H9 (cell line): Measurements from ENCODE around the gene ARHGEF17. TPM values are rescaled to one million over a fixed set of nuclear protein-coding genes. Genes with fewer than 3 reads are reported as not detected.

Experiments used
- DNase-seq: peaks from one replicate; pipeline ENCODE4 v3.0.0-alpha.2; 2017
- H2AFZ ChIP-seq: one replicate; pipeline ENCODE4 v1.6.1; 2013; ENCODE audit warnings: mild to moderate bottlenecking, low read length, control low read depth, moderate library complexity
- H2AK5ac ChIP-seq: 2 replicates; pipeline ENCODE4 v1.6.1; 2013; ENCODE audit warnings: low read length, control low read depth, mixed read lengths; ENCODE audit not compliant: insufficient read length
- H2BK120ac ChIP-seq: one replicate; pipeline ENCODE4 v1.6.1; 2013; ENCODE audit warnings: low read depth, mild to moderate bottlenecking, low read length, control low read depth, inconsistent platforms; ENCODE audit not compliant: poor library complexity, severe bottlenecking
- H2BK12ac ChIP-seq: 2 replicates; pipeline ENCODE4 v1.6.1; 2013; ENCODE audit warnings: low read length, control low read depth, mixed read lengths, low read depth; ENCODE audit not compliant: insufficient read length
- H2BK15ac ChIP-seq: 2 replicates; pipeline ENCODE4 v1.6.1; 2013; ENCODE audit warnings: low read depth, low read length, control low read depth
- H2BK20ac ChIP-seq: one replicate; pipeline ENCODE4 v1.6.1; 2013; ENCODE audit warnings: low read depth, mild to moderate bottlenecking, low read length, control low read depth, inconsistent platforms; ENCODE audit not compliant: poor library complexity, severe bottlenecking
- H2BK5ac ChIP-seq: 2 replicates; pipeline ENCODE4 v1.6.1; 2013; ENCODE audit warnings: low read length, control low read depth, mixed read lengths; ENCODE audit not compliant: insufficient read length
- H3K14ac ChIP-seq: 2 replicates; pipeline ENCODE4 v1.6.1; 2013; ENCODE audit warnings: low read length, control low read depth; ENCODE audit not compliant: insufficient read depth
- H3K18ac ChIP-seq: 2 replicates; pipeline ENCODE4 v1.6.1; 2013; ENCODE audit warnings: low read depth, mild to moderate bottlenecking, mixed read lengths, low read length, control low read depth; ENCODE audit not compliant: insufficient read length
- H3K23ac ChIP-seq: 2 replicates; pipeline ENCODE4 v1.6.1; 2013; ENCODE audit warnings: low read length, control low read depth, mixed read lengths, low read depth; ENCODE audit not compliant: insufficient read length
- H3K23me2 ChIP-seq: 2 replicates; pipeline ENCODE4 v1.6.1; 2013; ENCODE audit warnings: low read depth, mild to moderate bottlenecking, mixed read lengths, low read length, control low read depth; ENCODE audit not compliant: insufficient read length, poor library complexity, severe bottlenecking
- H3K27ac ChIP-seq: 2 replicates; pipeline ENCODE4 v1.5.1; 2013; ENCODE audit warnings: low read length, control low read depth, mixed read lengths, low read depth; ENCODE audit not compliant: insufficient read length
- H3K27me3 ChIP-seq: 2 replicates; pipeline ENCODE4 v1.6.1; 2013; ENCODE audit warnings: low read length, control low read depth, inconsistent platforms; ENCODE audit not compliant: insufficient read depth
- H3K4ac ChIP-seq: 2 replicates; pipeline ENCODE4 v1.6.1; 2013; ENCODE audit warnings: low read depth, mild to moderate bottlenecking, control low read depth, inconsistent platforms, low read length, moderate library complexity
- H3K4me1 ChIP-seq: 2 replicates; pipeline ENCODE4 v1.6.1; 2013; ENCODE audit warnings: low read length, control low read depth, inconsistent platforms; ENCODE audit not compliant: insufficient read depth
- H3K4me2 ChIP-seq: 2 replicates; pipeline ENCODE4 v1.6.1; 2013; ENCODE audit warnings: low read length, control low read depth, mixed read lengths; ENCODE audit not compliant: insufficient read length, insufficient read depth
- H3K56ac ChIP-seq: 2 replicates; pipeline ENCODE4 v1.6.1; 2013; ENCODE audit warnings: low read depth, mild to moderate bottlenecking, mixed read lengths, low read length, control low read depth; ENCODE audit not compliant: insufficient read length
- H3K79me1 ChIP-seq: 2 replicates; pipeline ENCODE4 v1.6.1; 2013; ENCODE audit warnings: low read depth, mild to moderate bottlenecking, moderate library complexity, low read length, control low read depth, inconsistent platforms; ENCODE audit not compliant: insufficient read depth, poor library complexity, severe bottlenecking
- H3K79me2 ChIP-seq: 2 replicates; pipeline ENCODE4 v1.6.1; 2013; ENCODE audit warnings: low read length, control low read depth, inconsistent platforms; ENCODE audit not compliant: insufficient read depth
- H3K9ac ChIP-seq: 2 replicates; pipeline ENCODE4 v1.6.1; 2013; ENCODE audit warnings: low read length, control low read depth, mixed read lengths; ENCODE audit not compliant: insufficient read length; ENCODE audit errors: extremely low read depth
- H3K9me3 ChIP-seq: one replicate; pipeline ENCODE4 v1.6.1; 2013; ENCODE audit warnings: low read depth, low read length, inconsistent platforms; ENCODE audit not compliant: control insufficient read depth
- H3T11ph ChIP-seq: one replicate; pipeline ENCODE4 v1.6.1; 2013; ENCODE audit warnings: mild to moderate bottlenecking, low read length, control low read depth, inconsistent platforms
- H4K20me1 ChIP-seq: one replicate; pipeline ENCODE4 v1.6.1; 2013; ENCODE audit not compliant: control insufficient read depth, insufficient read length, insufficient read depth
- H4K5ac ChIP-seq: 2 replicates; pipeline ENCODE4 v1.6.1; 2013; ENCODE audit warnings: low read depth, mild to moderate bottlenecking, mixed read lengths, low read length, control low read depth; ENCODE audit not compliant: insufficient read length
- H4K8ac ChIP-seq: replicated peaks from 2 replicates; pipeline ENCODE4 v1.6.1; 2013; ENCODE audit warnings: low read length, control low read depth, mixed read lengths, low read depth; ENCODE audit not compliant: insufficient read length
- H4K91ac ChIP-seq: 2 replicates; pipeline ENCODE4 v1.6.1; 2013; ENCODE audit warnings: low read depth, mild to moderate bottlenecking, moderate library complexity, mixed read lengths, low read length, control low read depth; ENCODE audit not compliant: insufficient read length
- H3K27ac Mint-ChIP-seq, 3 experiments: 2 replicates in 2 of 3; 3 replicates in 1 of 3; pipeline ENCODE4 v1.8.0; 2020 to 2021; ENCODE audit warnings: mixed read lengths in 3 of 3, mild to moderate bottlenecking in 1 of 3, moderate library complexity in 1 of 3
- H3K27me3 Mint-ChIP-seq: 2 replicates; pipeline ENCODE4 v1.8.0; 2021; ENCODE audit warnings: low read depth, mild to moderate bottlenecking, moderate library complexity, mixed read lengths
- H3K36me3 Mint-ChIP-seq, 3 experiments: 2 replicates in 2 of 3; 3 replicates in 1 of 3; pipeline ENCODE4 v1.8.0; 2020 to 2021; ENCODE audit warnings: low read depth in 3 of 3, mixed read lengths in 3 of 3; ENCODE audit not compliant: insufficient read depth in 1 of 3
- H3K4me1 Mint-ChIP-seq, 2 experiments: 2 replicates each; pipeline ENCODE4 v1.8.0; 2020; ENCODE audit warnings: mixed read lengths in 2 of 2
- H3K4me3 Mint-ChIP-seq, 2 experiments: 2 replicates in 1 of 2; 3 replicates in 1 of 2; pipeline ENCODE4 v1.8.0; 2020 to 2021; ENCODE audit warnings: mild to moderate bottlenecking in 2 of 2, mixed read lengths in 2 of 2, moderate library complexity in 1 of 2
- H3K9me3 Mint-ChIP-seq, 2 experiments: 2 replicates in 1 of 2; 3 replicates in 1 of 2; pipeline ENCODE4 v1.8.0; 2020; ENCODE audit warnings: mild to moderate bottlenecking in 2 of 2, mixed read lengths in 2 of 2, moderate library complexity in 1 of 2
- CTCF ChIP-seq: fragments of 200-600 bp; sonication (generic); conservative IDR thresholded peaks from 3 replicates; pipeline ENCODE4 v1.8.0; 2021; ENCODE audit warnings: antibody characterized with exemption, mild to moderate bottlenecking
- WGBS: extraction: QIAGEN DNeasy Blood & Tissue Kit; methylation state at CpG from one replicate; pipeline ENCODE4 v1.1.7; 2013; ENCODE audit warnings: missing lambda C conversion rate, low lambda C conversion rate, mixed read lengths; ENCODE audit not compliant: insufficient read length; ENCODE audit errors: extremely low coverage; 5-methylcytosine and 5-hydroxymethylcytosine counted together
- total RNA-seq: library from RNA; stranded (reverse); gene quantifications from 2 replicates; pipeline ENCODE4 v1.2.1, GENCODE V29; 2021

Gene ARHGEF17
- total RNA-seq, 1 experiment from 2014 or later, result 7.4 TPM

DNA sequence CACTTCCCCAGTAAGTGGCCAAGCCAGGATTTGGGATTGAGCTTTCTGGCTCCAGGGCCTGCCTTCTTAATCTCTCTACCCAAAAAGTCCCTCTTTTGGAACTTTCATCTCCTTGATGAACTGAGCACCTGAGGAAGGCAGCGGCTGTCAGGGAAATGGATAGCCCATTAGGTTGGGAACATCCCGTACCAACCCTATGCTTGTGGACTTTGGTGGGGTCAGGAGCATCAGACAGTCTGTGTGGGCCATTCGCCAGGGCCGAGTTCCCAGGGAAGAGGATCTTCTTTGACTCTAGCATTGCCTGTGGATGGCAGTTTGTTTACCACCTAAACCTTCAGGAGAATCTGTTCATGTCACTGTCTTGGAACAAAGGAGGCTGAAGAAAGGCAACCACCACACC is 30.2 kb downstream of the ARHGEF17 start:
- Histone ChIP-seq H3K79me1 (no peaks in the 10 kb centered on the region), H3K56ac (no peak overlapping the region), H3K18ac (no peak overlapping the region), H3K4me2 (no peak overlapping the region), H2AFZ (no peak overlapping the region), H3K9ac (no peak overlapping the region), H2BK5ac (no peak overlapping the region), H3K4ac (no peak overlapping the region), H4K20me1 (peaks cover 2% of the 10 kb centered on the region), H4K91ac (no peak overlapping the region), H3T11ph (no peak overlapping the region), H3K27ac (no peak overlapping the region), H3K4me1 (no peaks in the 10 kb centered on the region; the same call in 1 of the 2 replicates), H2BK120ac (no peak overlapping the region), H4K5ac (no peak overlapping the region), H3K23ac (no peak overlapping the region), H3K27me3 (peaks cover 28% of the 10 kb centered on the region), H2BK15ac (no peak overlapping the region), H2AK5ac (no peak overlapping the region), H3K23me2 (peaks cover 3% of the 10 kb centered on the region), H3K14ac (no peak overlapping the region), H3K9me3 (no peaks in the 10 kb centered on the region), H2BK20ac (no peak overlapping the region), H3K79me2 (no peaks in the 10 kb centered on the region), H4K8ac (no peak overlapping the region), H2BK12ac (no peak overlapping the region)
- DNase-seq, result no peak
- no CpG with 5 or more reads among the region's 4 CpGs for WGBS
- TF ChIP-seq CTCF, result no peak
- Mint-ChIP-seq H3K27ac (no peak overlapping the region), H3K4me3 (no peak overlapping the region), H3K9me3 (no peaks in the 10 kb centered on the region), H3K27me3 (peaks cover 78% of the 10 kb centered on the region), H3K36me3 (no peaks in the 10 kb centered on the region; a peak in 1 of 7 replicates), H3K4me1 (peaks cover 25 to 37% of the 10 kb centered on the region in 2 experiments)
